ENCODE results near the gene RAD51. TPM values are rescaled to one million over a fixed set of nuclear protein-coding genes. Genes with fewer than 3 reads are reported as not detected.

Gene RAD51
- total and polyA plus RNA-seq, 9 of the 15 experiments (the other 6 are each of a cell fraction or from before 2014, with no cell fraction given): 16.0 to 63.8 (median 34.6) TPM

- TF ChIP-seq PCBP1 (IDR thresholded peaks at IDR 0.05; ENCODE audit: low read depth, low read length, poor library complexity, severe bottlenecking) (peak; percentile 48), HNRNPH1 (optimal IDR thresholded peaks at IDR 0.05; ENCODE audit: low read depth, low read length) (no peak), TSHZ1 (CRISPR knock-in tag; IDR thresholded peaks at IDR 0.05) (no peak), FOXA3 (CRISPR knock-in tag; conservative IDR thresholded peaks at IDR 0.05 in 1 of 2, IDR thresholded peaks at IDR 0.05 in 1 of 2) (0 out of 4 replicates have a peak, but pooled peaks of 1 of the 2 experiments have one; percentile 32), PCBP2 (IDR thresholded peaks at IDR 0.05; ENCODE audit: low read depth, low read length, poor library complexity, severe bottlenecking) (no peak), LEF1 (IDR thresholded peaks at IDR 0.05) (0 out of 2 replicates have a peak, but pooled peaks have one; percentile 23), NKRF (IDR thresholded peaks at IDR 0.05; ENCODE audit: borderline replicate concordance) (peak; percentile 78), FOSL1 (tag; conservative IDR thresholded peaks at IDR 0.05) (no peak), KDM4B (IDR thresholded peaks at IDR 0.05; ENCODE audit: borderline replicate concordance in 2 of 2, low read depth in 1 of 2) (peak in 1 of 2 experiments; percentile 34; a peak in 1 of 4 replicates), ATF7 (IDR thresholded peaks at IDR 0.05) (peak; percentile 74), JUND (IDR thresholded peaks at IDR 0.05; ENCODE audit: borderline replicate concordance, low read depth, low read length) (peak; percentile 52), JUND (tag; IDR thresholded peaks at IDR 0.05; ENCODE audit: borderline replicate concordance, low read depth, low read length) (no peak), SREBF1 (IDR thresholded peaks at IDR 0.05; ENCODE audit: borderline replicate concordance, low read depth, low read length) (no peak), ZBTB33 (CRISPR knock-in tag; IDR thresholded peaks at IDR 0.05) (no peak), POLR2G (IDR thresholded peaks at IDR 0.05; ENCODE audit: low read depth, low read length) (peak; percentile 88), PHF8 (IDR thresholded peaks at IDR 0.05; ENCODE audit: borderline replicate concordance, low read length) (peak; percentile 71; the same call in 1 of the 2 replicates), HDAC1 (IDR thresholded peaks at IDR 0.05) (peak in 1 of 2 experiments; percentile 82; a peak in 2 of 4 replicates), DIDO1 (tag; IDR thresholded peaks at IDR 0.05; ENCODE audit: low read depth) (no peak)
Observed at GRCh38 chr15:40763801-40764628, 69.0 kb downstream of the RAD51 start, which contains the start of gene GCHFR (continued).
